GM21381 (cell line): Measurements from ENCODE around the gene PERM1.

Experiments
- ATAC-seq: cut with Tn5 transposase; IDR thresholded peaks from one replicate; pipeline ENCODE4 v1.9.1; 2021; ENCODE audit warnings: mild to moderate bottlenecking, moderate library complexity; ENCODE audit not compliant: unreplicated experiment

The PERM1 gene

GRCh38 chr1:966135-966703 is 15.7 kb downstream of the PERM1 start, which contains the start of gene PLEKHN1:
Gene PLEKHN1, plus strand, starts transcription at chr1:966482. Its CDS starts 50 bp downstream, at chr1:966532.
- ATAC-seq: peak; percentile 18

DNA sequence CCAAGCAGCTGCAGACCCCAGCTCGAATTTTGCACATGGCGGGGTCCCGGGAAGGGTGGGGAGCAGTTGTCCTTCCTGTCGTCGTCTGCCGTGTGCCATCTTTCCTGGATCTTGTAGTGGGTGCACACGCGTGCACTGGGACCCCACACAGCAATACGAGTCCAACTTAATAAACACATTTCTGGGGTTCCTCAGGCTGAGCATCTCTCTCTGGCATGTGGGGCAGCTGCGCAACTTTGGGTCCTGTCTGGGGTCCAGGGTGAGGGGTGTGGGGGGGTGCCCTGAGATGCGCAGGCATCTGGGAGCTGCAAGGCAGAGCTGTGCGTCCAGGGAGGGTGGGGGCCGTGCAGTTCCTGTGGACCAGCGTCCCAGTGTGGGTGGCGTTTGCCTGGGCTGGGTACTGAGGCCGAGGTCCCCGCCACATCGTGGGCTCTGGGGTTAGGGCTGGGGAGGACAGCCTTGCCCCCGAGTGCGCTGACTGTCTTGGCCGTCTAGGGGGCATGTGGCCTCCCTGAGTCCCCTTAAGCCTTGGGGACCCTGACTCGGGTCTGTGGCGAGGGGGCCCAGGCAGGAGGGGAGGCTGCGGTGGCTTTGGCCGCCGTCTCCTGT is 16.3 kb downstream of the PERM1 start:
- no peak for ATAC-seq

DNA sequence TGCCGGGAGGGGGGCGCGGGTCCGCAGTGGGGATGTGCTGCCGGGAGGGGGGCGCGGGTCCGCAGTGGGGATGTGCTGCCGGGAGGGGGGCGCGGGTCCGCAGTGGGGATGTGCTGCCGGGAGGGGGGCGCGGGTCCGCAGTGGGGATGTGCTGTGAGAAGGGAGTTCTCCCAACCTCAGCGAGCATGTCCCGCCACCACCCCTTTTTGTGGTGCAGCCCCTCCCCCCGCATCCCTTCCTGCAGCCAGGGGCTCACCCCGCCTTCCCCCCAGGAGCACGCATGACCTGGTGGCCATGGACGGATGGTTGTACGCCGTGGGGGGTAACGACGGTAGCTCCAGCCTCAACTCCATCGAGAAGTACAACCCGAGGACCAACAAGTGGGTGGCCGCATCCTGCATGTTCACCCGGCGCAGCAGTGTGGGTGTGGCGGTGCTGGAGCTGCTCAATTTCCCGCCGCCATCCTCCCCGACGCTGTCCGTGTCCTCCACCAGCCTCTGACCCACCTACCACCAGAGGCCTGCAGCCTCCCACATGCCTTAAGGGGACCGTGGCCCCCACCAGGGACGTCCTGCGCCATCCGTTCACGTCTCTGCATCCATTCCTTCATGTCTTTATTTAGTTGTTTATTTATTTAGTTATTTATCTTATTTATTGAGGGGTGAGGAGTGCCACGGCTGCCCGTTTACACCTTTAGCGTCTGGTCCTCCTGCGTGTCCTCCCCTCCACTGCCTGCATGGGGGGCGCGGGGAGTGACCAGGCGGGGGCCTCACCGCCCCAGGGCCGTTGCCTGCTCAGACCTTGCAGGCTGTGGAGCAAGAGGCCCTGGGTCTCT is 17.0 kb downstream of the PERM1 start:
- no peak for ATAC-seq

GRCh38 chr1:963746-964525 is 18.0 kb downstream of the PERM1 start:
- no peak for ATAC-seq

- no peak for ATAC-seq
Observed at GRCh38 chr1:963301-963651, 18.6 kb downstream of the PERM1 start.

DNA sequence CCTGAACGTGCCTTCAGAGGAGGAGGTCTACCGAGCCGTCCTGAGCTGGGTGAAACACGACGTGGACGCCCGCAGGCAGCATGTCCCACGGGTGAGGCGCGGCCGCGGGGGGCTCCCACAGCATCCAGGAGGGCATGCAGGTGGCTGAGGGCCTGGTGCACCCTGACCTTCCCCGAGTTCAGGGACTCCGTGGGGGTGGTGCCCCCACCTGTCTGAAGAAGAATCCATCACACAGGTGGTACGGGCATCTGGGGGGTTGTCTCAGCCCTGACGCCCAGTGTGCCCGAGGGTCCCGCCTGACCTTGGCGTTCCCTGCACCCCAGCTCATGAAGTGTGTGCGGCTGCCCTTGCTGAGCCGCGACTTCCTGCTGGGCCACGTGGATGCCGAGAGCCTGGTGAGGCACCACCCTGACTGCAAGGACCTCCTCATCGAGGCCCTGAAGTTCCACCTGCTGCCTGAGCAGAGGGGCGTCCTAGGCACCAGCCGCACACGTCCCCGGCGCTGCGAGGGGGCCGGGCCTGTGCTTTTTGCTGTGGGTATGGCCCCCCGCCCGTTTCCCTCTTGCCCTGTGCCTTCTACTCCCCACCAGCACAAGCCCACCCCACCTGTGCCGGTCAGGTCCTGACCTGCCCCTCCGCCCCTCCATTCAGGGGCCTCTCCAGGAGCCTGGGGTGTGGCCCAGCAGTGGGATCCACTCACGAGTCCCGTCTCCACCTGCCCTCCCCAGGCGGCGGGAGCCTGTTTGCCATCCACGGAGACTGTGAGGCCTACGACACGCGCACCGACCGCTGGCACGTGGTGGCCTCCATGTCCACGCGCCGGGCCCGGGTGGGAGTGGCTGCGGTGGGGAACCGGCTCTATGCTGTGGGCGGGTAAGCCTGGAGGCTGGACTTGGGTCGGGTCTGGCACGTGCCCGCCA is 19.3 kb downstream of the PERM1 start:
- ATAC-seq: no peak

DNA sequence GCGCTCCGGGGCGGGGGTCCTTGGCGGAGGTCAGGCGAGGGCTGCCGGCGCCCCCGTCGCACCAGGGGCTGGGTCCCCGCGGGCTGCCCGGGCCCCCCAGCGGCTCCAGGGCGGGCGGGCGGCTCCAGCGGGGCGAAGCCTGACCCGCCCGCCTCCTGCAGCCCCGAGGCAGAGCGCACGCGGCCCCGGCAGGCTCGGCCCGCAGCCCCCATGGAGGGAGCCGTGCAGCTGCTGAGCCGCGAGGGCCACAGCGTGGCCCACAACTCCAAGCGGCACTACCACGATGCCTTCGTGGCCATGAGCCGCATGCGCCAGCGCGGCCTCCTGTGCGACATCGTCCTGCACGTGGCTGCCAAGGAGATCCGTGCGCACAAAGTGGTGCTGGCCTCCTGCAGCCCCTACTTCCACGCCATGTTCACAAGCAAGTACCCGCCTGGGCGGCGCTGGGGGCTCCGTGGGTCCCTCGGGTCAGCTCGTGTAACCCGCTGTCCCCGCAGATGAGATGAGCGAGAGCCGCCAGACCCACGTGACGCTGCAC is 20.7 kb downstream of the PERM1 start:
- ATAC-seq: no peak

DNA sequence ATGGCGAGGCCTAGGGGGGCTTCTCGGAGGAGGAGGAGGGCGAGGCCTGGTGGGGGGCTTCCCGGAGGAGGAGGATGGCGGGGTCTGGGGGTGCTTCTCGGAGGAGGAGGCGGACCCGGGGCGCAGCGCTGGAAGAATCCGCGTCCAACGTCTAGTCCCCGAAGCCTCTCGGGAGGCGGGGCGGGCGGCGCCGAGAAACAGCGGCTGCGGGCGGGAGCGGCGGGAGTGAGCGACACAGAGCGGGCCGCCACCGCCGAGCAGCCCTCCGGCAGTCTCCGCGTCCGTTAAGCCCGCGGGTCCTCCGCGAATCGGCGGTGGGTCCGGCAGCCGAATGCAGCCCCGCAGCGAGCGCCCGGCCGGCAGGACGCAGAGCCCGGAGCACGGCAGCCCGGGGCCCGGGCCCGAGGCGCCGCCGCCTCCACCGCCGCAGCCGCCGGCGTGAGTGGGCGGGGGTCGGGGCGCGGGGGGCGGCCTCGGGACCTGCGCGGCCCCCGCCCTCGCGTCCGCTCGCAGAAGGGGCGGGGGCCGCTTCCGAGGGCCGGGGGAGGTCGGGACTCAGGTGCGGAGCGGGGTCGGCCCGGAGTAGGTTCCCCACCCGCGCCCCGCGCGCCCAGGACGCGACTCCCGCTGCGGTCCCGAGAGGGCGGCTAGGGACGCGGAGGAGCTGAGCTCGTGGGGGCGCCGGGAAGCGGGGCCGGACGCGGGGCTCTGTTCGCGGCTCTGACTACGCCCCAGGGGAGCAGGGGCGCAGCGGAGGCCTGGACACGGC is 21.3 kb downstream of the PERM1 start, which contains the start of gene KLHL17:
Gene KLHL17, plus strand, starts transcription at position 222 of the 769 bp plus-strand sequence. Its CDS starts 110 bp downstream, at position 332.
- ATAC-seq: peak; percentile 41

GRCh38 chr1:959731-960362 is 22.0 kb downstream of the PERM1 start:
- ATAC-seq: no peak

DNA sequence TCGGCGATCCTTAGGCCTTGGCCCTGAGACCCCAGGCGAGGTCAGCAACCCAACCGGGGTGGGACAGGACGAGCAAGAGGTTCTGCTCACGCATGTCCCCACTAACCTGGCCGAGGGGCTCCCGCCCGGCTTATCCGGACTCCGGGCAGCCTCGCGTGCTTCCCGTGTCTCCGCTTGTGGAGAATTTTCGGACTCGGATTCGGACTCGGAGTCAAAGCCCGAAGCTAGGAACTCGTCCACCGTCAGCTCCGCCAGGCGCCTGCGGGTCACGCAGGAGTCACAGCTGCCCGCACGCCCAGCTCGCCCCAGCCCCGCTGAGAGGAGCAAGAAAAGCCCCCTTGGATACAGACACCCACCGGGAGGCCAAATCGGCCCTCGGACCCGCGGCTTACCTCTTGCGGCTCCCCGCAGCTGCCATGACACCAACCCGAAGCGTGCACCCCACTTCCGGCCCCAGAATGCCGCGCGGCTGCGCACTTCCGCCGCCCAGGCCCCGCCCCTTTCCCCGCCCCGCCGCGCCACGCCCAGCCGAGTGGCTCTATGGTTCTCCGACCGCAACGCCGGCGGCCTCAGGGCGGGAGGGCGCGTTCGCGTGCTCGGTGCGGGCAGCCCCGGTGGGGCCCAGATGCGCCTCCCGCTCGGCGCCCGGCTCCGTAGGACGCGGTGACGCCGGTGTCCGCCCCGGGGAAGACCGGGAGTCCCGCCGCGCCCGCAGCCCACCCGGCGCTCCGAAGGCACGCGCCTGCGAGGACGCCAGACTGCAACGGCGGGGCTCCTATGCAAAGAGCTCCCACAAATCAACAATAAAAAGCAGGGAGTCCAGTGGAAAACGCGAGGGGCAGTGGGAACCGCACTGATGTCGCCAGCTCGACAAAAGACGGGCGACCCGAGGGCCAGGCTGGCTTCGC is 22.8 kb downstream of the PERM1 start, which contains the start of gene NOC2L:
Gene NOC2L, minus strand, starts transcription at position 434 of the 908 bp plus-strand sequence. Its CDS starts 16 bp downstream, at position 418.
- peak; percentile 60 for ATAC-seq

DNA sequence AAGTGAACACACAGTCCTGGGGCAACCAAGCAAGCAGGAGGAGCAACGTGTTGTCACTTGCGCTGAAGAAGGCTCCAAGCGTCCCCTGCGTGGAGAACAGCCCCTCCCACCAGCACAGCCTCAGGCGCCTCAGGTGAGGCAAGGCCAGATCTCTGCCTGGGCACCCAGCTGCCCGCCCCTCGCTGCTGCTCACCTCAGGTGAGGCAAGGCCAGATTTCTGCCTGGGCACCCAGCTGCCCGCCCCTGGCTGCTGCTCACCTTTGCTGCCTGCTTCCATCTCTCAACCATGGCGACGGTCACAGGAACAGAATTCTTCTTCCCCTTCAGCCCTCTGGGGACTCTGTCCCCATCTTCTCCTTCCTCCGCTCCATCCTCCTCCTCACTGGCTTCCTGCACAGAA is 25.3 kb downstream of the PERM1 start:
- no peak for ATAC-seq

DNA sequence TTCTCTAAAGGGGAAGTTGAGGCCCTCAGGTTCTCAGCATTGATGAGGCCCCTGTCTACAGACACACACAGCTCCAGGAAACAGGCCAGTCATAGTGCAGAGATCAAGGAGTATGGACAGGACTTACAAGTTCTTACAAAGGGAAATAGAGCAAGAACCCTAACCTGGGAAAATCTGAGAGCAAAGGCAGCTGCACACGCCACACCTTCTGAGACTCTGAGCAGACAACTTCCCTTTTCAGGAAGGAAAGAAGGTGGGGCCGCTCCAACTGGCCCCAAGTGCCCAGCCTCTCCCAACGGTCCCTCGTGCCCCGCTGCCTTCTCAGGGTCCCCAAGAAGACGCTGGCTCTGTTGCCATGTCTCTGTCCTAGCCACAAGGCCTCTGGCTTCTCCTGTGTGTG is 26.4 kb downstream of the PERM1 start:
- no peak for ATAC-seq

DNA sequence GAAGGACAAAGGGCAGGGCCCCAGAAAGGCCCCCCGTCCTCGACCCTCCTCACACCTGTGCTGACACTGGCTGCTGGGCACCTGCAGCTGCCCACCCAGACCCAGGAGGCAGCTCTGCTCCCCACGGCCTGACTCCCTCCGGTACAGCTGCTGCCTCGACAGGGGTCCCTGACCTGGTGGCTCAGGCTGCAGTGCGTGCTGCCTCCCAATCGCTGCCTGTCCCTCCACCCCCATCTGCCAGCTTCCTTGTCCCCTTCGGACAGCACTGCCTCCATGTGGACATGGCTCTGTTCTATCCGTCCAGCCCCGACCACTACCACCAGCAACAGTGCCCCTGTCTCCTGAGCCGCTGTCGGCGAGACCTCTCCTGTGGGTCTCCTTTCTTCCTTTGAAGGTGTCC is 27.0 kb downstream of the PERM1 start:
- ATAC-seq: no peak

GRCh38 chr1:953524-954320 is 28.2 kb downstream of the PERM1 start:
- no peak for ATAC-seq

- no peak for ATAC-seq
Observed at GRCh38 chr1:952603-953002, 29.3 kb downstream of the PERM1 start.

GRCh38 chr1:952201-952600 is 29.7 kb downstream of the PERM1 start:
- ATAC-seq: no peak

- no peak for ATAC-seq
Observed at GRCh38 chr1:951364-951763, 30.5 kb downstream of the PERM1 start.
